Adipose tissue (tissue), 3 donors: ENCODE results near the gene MINDY4. TPM values are rescaled to one million over a fixed set of nuclear protein-coding genes. Genes with fewer than 3 reads are reported as not detected.

Experiments
- H3K27ac ChIP-seq: one replicate; pipeline ENCODE4 v1.5.1; 2013; ENCODE audit warnings: low read depth, low read length
- WGBS, 3 donors: extraction: QIAGEN DNeasy Blood & Tissue Kit; methylation state at CpG; one replicate each; pipeline ENCODE4 v1.1.7; 2013; 5-methylcytosine and 5-hydroxymethylcytosine counted together
- polyA plus RNA-seq, 3 donors: library from polyadenylated mRNA; stranded (reverse); fragments of 200-250 nt; gene quantifications; one replicate each; pipeline ENCODE4 v1.2.3, GENCODE V29; 2013
- donor health status: healthy with polysubstance abuse.
- donor health status: Bipolar disorder and iron deficiency.
- donor health status: healthy.

The MINDY4 gene
- polyA plus RNA-seq, 3 donors = 2.5 to 3.6 (median 2.5) TPM

- H3K27ac ChIP-seq = no peak overlapping the region
These were observed 9.7 kb upstream of the MINDY4 start for GRCh38 chr7:30761214-30762156.

GRCh38 chr7:30764030-30764975 lies 6.9 kb upstream of the MINDY4 start:
- WGBS, 3 donors = 73 to 80% (median 73%) methylated on average over 6 of the region's 6 CpGs
- H3K27ac ChIP-seq = no peak overlapping the region

More at GRCh38 chr7:30761214-30762156, 9.7 kb upstream of the MINDY4 start:
- 68 to 71% (median 69%) methylated on average over 13 of the region's 13 CpGs for WGBS, 3 donors

GRCh38 chr7:30765408-30765807 lies 5.8 kb upstream of the MINDY4 start:
- 89 to 98% (median 94%) methylated on average over 2 of the region's 2 CpGs for WGBS, 3 donors
- H3K27ac ChIP-seq = no peak overlapping the region

- WGBS, 3 donors = 41 to 64% (median 54%) methylated on average over 9 of the region's 9 CpGs
- H3K27ac ChIP-seq = peak overlapping the region; percentile 36
These were observed 408 bp upstream of the MINDY4 start for GRCh38 chr7:30770845-30771173.

GRCh38 chr7:30771880-30772425 lies 736 bp downstream of the MINDY4 start:
- H3K27ac ChIP-seq = no peak overlapping the region
- WGBS, 3 donors = 2 to 4% (median 3%) methylated on average over 15 of the region's 15 CpGs

- no peak overlapping the region for H3K27ac ChIP-seq
- WGBS, 3 donors = 86 to 90% (median 86%) methylated on average over 6 of the region's 6 CpGs
These were observed 1.8 kb downstream of the MINDY4 start for GRCh38 chr7:30772984-30773383.

GRCh38 chr7:30775992-30776391 lies 4.8 kb downstream of the MINDY4 start:
- no peak overlapping the region for H3K27ac ChIP-seq

- H3K27ac ChIP-seq = no peak overlapping the region
- 54 to 86% (median 75%) methylated on average over 4 of the region's 4 CpGs for WGBS, 3 donors
These were observed 5.8 kb downstream of the MINDY4 start for GRCh38 chr7:30776971-30777370.

GRCh38 chr7:30778255-30779025 lies 7.2 kb downstream of the MINDY4 start:
- no peak overlapping the region for H3K27ac ChIP-seq

GRCh38 chr7:30779574-30779973 lies 8.4 kb downstream of the MINDY4 start:
- no peak overlapping the region for H3K27ac ChIP-seq
- 64 to 89% (median 85%) methylated on average over 5 of the region's 5 CpGs for WGBS, 3 donors

More at GRCh38 chr7:30778255-30779025, 7.2 kb downstream of the MINDY4 start:
- WGBS, 3 donors = 78 to 81% (median 80%) methylated on average over 15 of the region's 15 CpGs

GRCh38 chr7:30780941-30781340 lies 9.7 kb downstream of the MINDY4 start:
- no peak overlapping the region for H3K27ac ChIP-seq
- 82 to 95% (median 87%) methylated on average over 4 of the region's 4 CpGs for WGBS, 3 donors

GRCh38 chr7:30782690-30783089 lies 11.5 kb downstream of the MINDY4 start:
- no peak overlapping the region for H3K27ac ChIP-seq

- H3K27ac ChIP-seq = no peak overlapping the region
- 91 to 94% (median 93%) methylated on average over 9 of the region's 9 CpGs for WGBS, 3 donors
These were observed 14.6 kb downstream of the MINDY4 start for GRCh38 chr7:30785786-30786185.

- H3K27ac ChIP-seq = no peak overlapping the region
- WGBS, 3 donors = 46 to 88% (median 47%) methylated on average over 1 of the region's 1 CpG
These were observed 16.3 kb downstream of the MINDY4 start for GRCh38 chr7:30787486-30787885.

GRCh38 chr7:30788640-30789333 lies 17.6 kb downstream of the MINDY4 start:
- H3K27ac ChIP-seq = peak overlapping the region; percentile 59
- WGBS, 3 donors = 59 to 95% (median 73%) methylated on average over 11 of the region's 11 CpGs

GRCh38 chr7:30789334-30789711 lies 18.1 kb downstream of the MINDY4 start:
- 38 to 82% (median 48%) methylated on average over 3 of the region's 3 CpGs for WGBS, 3 donors
- H3K27ac ChIP-seq = peak overlapping the region; percentile 59

GRCh38 chr7:30790356-30790755 lies 19.1 kb downstream of the MINDY4 start:
- H3K27ac ChIP-seq = no peak overlapping the region
- 86 to 94% (median 86%) methylated on average over 4 of the region's 4 CpGs for WGBS, 3 donors

- no peak overlapping the region for H3K27ac ChIP-seq
- WGBS, 3 donors = 78 to 84% (median 82%) methylated on average over 10 of the region's 10 CpGs
These were observed 19.9 kb downstream of the MINDY4 start for GRCh38 chr7:30791114-30791513.
